GM19328 (cell line): ENCODE data around the gene SLC35G6.
"Not testable (repeated sequence)": the region's sequence is repeated elsewhere in the genome, so short reads cannot be mapped to it uniquely, and the experiment has no call there.

Source experiments
- ATAC-seq: cut with Tn5 transposase; IDR thresholded peaks from one replicate; pipeline ENCODE4 v1.9.1; 2021; ENCODE audit warnings: mild to moderate bottlenecking, moderate library complexity; ENCODE audit not compliant: unreplicated experiment

Gene SLC35G6

DNA sequence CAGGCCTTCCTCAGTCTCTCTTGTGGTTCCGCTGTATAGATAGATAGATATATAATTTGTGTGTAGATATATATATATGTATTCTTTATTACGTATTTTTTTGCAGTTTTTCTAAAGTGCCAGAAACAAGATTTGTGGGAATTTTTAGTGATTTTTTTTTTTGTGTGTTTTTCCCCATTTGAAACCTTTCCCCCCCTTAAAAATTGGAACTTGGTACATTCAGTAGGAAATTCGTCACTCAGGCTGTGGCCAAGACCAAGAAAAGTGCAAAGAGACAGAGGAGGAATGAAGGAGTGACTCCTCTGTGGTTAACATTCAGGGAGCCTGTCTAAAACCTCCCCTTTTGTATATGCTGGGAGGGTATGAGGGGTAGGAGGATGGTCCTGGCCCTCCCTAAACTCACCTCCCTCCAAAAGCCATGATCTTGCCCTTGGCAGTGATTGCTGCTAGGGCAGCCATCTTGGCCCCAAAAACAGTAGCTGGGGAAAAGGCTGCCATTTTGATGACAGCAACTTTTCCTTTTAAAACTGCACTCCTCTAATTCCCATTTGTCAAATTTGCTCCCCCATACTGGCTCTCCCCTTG is 21.2 kb upstream of the SLC35G6 start:
- ATAC-seq: no peak

DNA sequence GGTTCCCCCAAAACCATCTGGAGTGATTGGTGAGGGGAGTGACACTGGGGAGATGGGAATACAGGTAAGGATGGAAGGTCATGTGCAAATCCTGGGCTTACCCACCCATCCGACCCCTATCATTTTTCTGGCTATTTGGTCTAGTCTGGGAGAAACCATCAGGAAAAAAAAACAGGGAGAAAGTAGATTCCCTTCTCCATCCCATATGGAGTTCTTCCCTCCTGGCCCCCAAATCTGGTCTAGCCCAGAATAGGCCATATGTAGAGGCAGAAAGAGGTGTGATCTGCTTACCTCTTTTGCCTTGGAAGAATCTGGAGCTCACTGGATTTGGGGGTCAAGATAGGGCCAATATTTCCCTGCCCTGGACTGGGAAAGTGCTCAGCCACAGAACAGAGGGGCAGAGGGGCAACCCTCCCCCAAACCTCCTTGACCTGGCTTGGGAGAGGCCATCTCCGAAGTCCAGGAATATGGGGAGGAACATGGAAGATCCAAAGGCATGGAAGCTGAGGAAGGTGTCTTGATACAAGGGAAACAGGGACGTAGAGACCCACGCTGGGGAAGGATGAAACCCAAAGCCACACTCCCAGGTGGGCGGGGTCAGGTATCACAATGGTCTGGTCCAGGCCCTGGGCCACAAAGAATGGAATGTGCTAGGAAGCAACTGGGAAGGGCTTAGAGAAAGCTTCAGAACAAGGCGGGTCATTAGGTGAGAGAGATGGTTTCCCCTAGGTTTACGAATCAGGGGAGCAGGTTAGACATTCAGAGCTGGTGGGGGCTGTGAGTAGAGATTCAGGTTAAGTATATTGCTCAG is 20.2 kb upstream of the SLC35G6 start:
- no peak for ATAC-seq

DNA sequence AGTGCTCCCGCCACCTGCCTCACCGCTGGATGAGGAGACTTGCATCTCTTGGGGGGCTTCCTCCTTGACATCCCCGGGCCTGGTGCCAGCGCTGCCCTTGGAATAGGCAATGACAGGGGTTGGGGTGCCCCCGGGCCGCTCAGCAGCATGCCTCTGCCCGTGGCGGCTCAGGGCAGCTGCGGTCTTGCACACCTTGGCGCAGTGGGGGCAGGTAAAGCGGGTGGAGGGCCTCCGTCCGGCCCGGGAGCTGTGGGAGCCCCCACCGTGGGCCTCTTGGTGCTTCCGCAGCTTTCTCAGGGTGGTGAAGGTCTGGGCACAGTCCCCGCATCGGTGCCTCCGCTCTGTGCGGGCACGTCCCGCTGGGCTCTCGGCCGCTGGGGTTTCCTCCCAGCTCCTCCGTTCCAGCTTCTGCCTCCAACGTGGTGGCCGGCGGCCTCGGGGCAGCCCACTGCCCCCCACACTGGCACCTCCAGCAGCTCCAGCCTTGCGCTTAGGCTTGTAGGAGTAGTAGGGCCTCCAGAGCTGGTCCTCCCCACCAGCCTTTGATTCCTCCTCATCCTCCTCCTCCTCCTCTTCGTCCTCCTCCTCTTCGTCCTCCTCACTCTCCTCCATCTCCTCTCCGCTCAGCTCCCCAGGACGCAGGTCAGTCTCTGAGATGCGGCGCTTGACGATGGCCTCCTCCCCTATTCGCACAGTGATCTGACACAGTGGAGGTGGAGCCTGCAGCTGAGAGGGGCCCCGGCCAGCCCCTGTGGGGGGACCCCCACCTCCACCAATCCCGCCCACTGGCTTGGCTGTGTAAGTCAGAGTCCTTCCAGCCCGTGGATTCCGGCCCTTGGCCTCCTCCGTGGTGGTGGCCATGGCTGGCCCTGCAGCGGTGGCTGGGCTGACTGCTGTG is 18.5 kb upstream of the SLC35G6 start:
- no peak for ATAC-seq

DNA sequence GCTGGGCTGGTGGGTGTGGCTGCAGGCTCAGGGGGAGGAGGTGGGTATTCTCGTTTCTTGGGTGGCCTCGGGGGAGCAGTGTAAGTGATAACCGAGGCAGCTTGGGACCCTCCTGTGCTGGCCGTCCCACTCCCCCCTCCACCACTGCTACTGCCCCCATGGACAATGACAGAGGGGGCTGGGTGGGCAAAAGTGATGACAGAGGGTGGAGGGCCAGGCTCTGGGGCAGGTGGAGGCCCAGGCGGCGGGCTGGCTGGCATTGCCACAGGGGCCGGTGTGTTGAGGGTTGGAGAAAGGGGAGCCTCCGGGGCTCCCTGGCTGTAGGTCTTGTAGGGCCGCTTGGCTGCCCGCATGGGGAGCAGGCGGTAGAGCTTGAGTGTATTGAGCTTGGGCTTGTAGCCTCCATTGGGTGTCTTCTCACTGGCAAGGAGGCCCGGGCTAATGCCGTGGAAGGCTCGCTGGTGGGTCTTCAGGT is 17.8 kb upstream of the SLC35G6 start:
- ATAC-seq: no peak

- no peak for ATAC-seq
Measured at GRCh38 chr17:7464081-7464480, 17.2 kb upstream of the SLC35G6 start.

DNA sequence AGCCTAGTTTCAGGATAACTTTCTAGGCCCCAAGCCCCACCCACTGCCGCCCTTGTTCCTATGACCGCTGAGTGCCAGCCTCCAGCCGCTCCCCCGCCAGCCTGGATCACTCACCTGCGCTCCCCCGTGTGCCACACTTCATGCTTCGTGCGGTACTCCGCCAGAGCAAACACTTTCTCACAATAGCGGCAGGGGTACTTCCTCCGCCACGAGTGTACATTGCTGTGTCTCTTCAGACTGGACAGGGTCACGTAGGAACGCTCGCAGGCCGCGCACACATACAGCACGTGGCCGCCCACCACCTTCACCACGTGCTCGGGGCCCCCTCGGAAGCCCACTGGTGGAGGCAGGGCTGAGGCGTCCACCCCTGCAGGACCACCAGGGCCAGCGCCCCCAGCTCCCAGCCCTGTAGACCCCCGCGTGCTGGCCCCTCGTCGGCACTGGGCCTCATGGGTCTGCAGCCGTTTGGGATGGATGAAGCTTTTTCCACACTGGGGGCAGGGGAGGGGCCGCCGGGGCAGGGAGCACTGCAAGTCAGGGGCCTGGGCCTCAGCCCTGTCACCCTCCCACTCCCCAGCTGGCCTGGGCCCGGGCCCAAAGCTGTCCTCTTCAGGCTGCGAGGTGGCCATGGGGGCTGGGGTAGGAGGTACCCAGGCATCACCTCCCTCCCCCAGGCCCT is 15.5 kb upstream of the SLC35G6 start:
- no peak for ATAC-seq

GRCh38 chr17:7466318-7466638 is 15.0 kb upstream of the SLC35G6 start:
- ATAC-seq: no peak

DNA sequence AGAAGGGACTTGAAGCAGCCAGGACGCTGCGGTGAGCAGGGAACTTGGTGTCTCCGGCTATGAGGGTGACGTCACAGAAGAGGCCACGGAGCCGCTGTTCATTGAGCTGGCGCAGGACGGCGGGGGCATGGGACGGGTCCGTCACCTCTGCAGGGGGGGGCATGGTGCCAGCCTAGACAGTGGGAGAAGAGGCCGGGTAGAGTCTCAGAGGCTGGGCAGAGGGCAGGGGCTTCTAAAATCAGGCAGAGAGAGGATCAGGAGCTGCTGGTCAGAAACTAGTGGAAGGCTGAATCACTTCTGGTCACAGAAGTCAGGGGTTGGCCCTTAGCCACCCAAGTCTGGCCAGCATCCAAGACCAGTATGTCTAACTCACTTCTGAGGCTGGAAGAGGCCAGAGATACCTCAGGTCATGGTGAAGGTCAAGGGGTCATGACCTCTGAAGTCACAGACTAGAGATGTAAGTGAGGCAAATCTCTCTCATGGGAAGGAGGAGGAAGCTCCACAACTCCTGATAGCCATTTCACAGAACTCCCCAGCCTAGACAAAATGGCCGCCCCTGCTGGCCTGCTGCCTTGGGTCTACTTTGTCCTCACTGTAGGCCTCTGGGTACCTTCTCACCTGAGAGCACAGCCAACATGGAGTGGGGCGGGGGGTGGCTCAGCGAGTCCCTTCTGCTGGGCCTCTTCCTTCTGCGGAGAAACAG is 14.5 kb upstream of the SLC35G6 start:
- ATAC-seq: no peak

DNA sequence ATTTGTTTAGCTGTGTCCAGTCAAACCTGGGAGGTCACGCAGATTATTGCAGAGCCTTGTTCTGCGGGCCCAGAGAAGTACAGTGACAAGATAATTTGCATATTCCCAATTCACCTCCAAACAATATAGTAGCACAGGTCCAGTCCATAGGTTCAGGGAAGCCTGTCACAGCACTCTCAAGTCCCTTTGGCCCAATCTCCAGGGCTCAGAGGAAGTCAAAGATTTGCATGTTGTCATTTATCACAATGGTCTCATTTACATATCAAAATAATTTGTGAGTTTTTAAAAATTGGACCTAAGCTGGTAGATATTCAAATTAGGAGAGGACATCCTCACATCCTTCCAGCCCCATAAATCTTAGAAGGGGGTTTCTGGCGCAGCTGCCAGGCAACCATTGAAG is 13.7 kb upstream of the SLC35G6 start:
- no peak for ATAC-seq

DNA sequence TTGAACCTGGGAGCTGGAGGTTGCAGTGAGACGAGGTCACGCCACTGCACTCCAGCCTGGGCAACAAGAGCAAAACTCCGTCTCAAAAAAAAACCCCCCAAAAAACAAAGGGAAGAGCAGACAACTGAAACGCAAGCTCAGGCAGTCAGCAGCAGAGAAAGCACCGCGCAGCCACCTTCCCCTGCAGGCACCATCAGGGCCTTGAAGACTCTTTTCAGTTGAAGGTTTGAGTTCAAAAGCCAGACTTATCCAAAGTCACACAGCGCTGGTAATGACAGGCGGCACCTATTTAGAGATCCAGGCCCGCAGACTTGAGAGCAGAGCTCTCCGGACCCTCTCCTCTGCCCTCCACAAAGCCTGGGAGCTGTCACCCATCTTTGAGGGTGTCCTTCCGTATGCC is 13.0 kb upstream of the SLC35G6 start:
- no peak for ATAC-seq

GRCh38 chr17:7468804-7469389 is 12.3 kb upstream of the SLC35G6 start:
- ATAC-seq: no peak

- ATAC-seq: not testable (repeated sequence)
Measured at GRCh38 chr17:7469843-7470242, 11.4 kb upstream of the SLC35G6 start.

DNA sequence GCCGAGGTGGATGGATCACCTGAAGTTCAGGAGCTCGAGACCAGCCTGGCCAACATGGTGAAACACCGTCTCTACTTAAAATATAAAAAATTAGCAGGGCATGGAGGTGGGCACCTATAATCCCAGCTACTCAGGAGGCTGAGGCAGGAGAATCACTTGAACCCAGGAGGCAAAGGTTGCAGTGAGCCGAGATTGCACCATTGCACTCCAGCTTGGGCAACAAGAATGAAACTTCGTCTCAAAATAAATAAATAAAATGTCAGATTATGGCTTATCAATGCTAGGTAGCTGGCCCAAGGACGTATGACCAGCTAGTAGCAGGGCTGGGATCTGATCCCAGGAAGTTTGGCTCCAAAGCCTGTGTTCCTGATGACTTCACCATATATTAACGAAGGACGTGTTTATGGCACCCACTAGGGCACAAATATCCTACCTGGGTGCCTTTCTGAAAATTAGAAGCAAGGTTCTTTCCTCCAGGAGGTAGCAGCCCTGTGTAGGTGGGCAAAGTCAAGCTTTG is 10.7 kb upstream of the SLC35G6 start:
- not testable (repeated sequence) for ATAC-seq

DNA sequence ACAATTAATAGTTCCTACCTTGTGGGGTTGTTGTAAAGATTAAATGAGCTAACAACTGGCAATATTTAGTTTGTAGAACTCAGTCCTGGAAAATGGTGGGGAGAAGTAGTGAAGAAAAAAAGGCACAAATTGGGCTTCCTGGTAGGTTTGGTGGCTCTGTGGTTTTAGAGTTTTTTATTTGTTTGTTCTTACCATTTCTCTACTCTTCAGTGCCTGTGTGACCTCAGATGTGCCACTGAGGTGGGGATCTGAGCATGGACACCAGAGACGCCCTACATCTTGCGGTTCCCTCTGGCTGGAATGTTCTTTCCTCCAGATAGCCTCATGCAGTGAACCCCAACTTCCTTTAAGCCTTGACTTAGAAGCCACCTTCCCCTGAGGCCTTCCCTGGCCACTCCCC is 9.5 kb upstream of the SLC35G6 start:
- no peak for ATAC-seq

GRCh38 chr17:7474767-7475166 is 6.5 kb upstream of the SLC35G6 start:
- not testable (repeated sequence) for ATAC-seq

DNA sequence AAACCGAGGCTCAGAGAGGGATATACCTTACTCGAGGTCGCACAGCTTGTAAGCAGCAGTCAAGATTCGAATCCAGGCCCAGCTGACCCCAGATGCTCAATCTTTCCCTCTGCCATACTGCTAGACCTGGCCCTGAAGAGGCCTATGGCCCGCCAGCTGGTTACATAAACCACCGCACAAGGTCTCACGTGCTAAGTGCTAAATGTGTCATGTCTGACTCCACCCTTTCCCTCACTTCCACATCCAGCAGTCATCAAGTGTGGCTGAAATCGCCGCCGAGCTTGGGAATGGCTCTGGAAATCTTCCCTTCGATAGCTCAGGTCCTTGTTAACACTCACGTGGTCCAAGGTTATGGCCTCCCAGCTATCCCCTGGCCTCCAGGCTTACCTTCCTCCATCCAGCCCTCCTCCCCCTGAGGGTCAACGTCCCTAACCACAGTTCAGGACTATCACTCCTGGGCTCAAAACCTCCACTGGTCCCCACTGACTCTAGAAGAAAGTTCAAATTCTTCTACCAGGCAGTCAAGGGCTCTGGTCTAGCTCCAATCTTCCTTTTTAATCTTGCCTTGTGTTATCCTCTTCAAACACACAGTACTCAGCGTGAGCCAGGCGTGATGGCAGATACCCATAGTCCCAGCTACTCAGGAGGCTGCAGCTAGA is 5.4 kb upstream of the SLC35G6 start:
- no peak for ATAC-seq

DNA sequence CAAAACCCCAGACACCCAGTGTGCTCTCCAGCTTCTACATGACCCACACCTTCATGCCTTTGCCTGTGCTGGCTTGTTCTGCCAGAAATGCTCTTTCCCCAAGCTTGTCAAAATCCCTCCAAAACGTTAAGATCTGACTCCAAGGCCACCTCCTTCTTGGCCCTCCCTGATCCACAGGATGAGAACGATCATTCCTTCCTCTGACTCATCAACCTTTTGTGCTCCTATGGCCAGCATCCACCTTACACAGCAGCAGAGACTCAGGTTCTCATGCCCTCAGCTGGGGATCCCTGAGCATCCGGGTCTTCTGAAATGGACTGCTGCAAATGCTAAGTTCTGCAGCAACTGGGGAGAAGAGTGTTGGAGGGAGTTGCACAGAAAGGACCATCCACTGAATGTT is 4.8 kb upstream of the SLC35G6 start:
- ATAC-seq: no peak

- ATAC-seq: no peak
Measured at GRCh38 chr17:7476951-7477350, 4.3 kb upstream of the SLC35G6 start.
